GM12873 (cell line): ENCODE measurements around the gene VPS33B.

Experiments used
- TF ChIP-seq, protein P1 (sequence below): IDR thresholded peaks from 2 replicates; pipeline ENCODE4 v1.5.1; 2012; ENCODE audit warnings: low read depth, mild to moderate bottlenecking, moderate library complexity, low read length, control low read depth; ENCODE audit not compliant: insufficient read depth; ENCODE audit errors: missing control alignments

Gene VPS33B

GRCh38 chr15:90998737-90999136 is 23.7 kb downstream of the VPS33B start:
- TF ChIP-seq, protein P1, sequence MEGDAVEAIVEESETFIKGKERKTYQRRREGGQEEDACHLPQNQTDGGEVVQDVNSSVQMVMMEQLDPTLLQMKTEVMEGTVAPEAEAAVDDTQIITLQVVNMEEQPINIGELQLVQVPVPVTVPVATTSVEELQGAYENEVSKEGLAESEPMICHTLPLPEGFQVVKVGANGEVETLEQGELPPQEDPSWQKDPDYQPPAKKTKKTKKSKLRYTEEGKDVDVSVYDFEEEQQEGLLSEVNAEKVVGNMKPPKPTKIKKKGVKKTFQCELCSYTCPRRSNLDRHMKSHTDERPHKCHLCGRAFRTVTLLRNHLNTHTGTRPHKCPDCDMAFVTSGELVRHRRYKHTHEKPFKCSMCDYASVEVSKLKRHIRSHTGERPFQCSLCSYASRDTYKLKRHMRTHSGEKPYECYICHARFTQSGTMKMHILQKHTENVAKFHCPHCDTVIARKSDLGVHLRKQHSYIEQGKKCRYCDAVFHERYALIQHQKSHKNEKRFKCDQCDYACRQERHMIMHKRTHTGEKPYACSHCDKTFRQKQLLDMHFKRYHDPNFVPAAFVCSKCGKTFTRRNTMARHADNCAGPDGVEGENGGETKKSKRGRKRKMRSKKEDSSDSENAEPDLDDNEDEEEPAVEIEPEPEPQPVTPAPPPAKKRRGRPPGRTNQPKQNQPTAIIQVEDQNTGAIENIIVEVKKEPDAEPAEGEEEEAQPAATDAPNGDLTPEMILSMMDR = no peak

DNA sequence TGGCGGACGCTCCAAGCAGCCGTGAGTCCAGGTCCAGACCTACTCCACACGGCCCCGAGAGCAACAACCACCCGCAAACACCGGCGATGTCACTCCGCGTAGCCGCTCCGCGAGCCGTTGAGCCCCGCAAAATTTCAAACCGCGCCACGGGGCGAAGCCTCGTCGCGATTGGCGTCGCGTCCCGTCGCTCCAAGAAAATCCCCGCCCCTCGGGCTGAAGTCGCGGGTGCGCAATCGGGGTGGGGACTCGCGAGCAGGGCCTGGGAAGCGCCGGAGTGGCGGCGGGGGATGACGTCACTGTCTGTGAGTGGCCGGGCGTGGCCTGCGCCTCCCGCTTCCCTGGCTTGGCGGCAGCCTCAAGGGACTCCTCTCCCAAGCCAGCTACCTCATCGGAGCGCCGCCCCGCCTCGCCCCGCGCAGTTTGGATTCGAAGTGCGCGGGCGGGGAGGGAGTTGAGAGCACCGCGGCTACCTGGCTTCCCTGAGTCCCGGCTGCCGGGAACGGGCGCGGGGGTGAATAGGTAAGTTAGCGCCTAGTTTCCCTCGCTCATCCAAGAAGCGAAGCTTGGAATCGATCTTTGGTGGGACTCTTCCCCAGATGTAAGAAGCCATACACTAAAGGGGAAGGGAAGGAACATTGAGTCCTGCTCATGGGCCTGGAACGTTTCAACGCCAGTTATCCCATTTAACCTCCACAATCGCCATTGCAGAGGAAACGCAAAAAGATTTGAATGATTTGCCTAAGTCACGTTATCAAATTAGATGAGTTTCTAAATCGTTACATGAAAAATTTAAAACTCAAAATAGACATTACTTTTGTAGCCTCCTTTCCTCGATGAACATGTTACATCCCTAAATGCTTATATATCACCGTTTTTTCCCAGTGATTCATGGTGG is 27.7 kb downstream of the VPS33B start, which contains the start of gene PRC1:
Gene PRC1 (minus strand): TSS at position 119 of the 895 bp plus-strand sequence. CDS start 118 bp downstream, at position 1.
- TF ChIP-seq, protein P1 = no peak

DNA sequence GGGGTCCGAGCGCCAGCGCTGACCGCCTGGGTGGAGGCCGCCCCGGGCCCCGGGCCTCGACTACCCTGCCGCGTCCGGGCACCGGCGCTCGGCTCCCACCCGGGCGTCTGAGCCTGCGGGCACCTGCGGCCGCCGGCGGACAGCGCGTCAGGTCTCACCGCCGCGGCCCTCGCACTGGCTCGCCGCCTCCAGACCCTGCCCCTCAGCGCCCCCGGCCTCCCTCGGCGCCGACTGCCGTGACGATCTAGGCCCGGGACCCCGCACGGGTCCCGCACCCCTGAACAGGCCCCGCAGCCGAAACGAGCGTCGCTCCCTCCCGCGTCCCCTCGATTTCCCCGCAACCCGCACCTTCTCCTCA is 28.4 kb downstream of the VPS33B start:
- TF ChIP-seq, protein P1 = no peak

DNA sequence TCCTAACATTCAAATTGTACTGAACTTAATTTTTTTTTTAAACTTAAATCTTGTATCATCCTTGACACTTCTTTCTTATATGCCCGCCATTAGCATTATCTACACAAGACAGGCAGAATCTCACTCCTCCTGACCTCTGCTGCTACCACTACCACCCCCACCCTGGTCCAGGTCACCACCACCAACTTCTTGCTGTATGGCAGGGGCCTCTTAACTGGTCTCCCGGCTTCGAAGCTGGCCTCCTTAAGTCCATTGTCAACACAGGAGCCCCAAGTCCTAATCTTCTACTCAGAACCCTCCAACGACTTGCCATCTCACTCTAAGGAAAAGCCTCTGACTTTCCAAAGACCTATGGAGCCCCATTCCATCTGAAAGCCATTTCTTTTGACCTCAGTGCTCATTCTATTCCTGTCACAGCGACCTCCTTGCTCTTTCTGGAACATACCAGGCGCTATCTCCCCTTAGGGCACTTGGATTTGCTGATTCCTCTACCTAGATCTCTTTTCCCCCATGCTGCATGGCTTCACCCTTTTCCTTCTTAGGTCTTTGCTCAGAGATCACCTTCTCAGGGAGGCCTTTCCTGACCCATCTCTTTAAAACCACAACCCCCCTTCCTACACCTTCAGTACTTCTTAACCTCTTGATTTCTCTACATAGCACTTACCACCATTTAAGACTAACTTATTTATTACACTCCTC is 30.7 kb downstream of the VPS33B start:
- TF ChIP-seq, protein P1 = no peak

- TF ChIP-seq, protein P1 = no peak
Observed at GRCh38 chr15:90990446-90990845, 31.9 kb downstream of the VPS33B start.

GRCh38 chr15:90989040-90989768 is 33.2 kb downstream of the VPS33B start:
- TF ChIP-seq, protein P1 = no peak

GRCh38 chr15:90988296-90988695 is 34.1 kb downstream of the VPS33B start:
- TF ChIP-seq, protein P1 = no peak
